KMS-11 (cell line): Measurements from ENCODE around the gene HSPA12B.

Experiments
- H2AFZ ChIP-seq: fragments of 200-600 bp; sonication (generic); 2 replicates; pipeline ENCODE4 v1.6.1; 2016; ENCODE audit warnings: antibody characterized with exemption, mixed run types, low read depth
- H3K27ac ChIP-seq: fragments of 200-600 bp; sonication (generic); 2 replicates; pipeline ENCODE4 v1.6.1; 2016; ENCODE audit warnings: mild to moderate bottlenecking, mixed run types
- H3K27me3 ChIP-seq: fragments of 200-600 bp; sonication (generic); 2 replicates; pipeline ENCODE4 v1.6.1; 2017; ENCODE audit warnings: mild to moderate bottlenecking, low read depth, mixed run types, moderate library complexity; ENCODE audit not compliant: insufficient read depth
- H3K36me3 ChIP-seq: fragments of 200-600 bp; sonication (generic); 2 replicates; pipeline ENCODE4 v1.6.1; 2017; ENCODE audit warnings: mild to moderate bottlenecking, mixed run types; ENCODE audit not compliant: insufficient read depth
- H3K4me1 ChIP-seq: fragments of 200-600 bp; sonication (generic); 2 replicates; pipeline ENCODE4 v1.6.1; 2016; ENCODE audit warnings: mild to moderate bottlenecking, low read depth, mixed run types; ENCODE audit not compliant: poor library complexity, severe bottlenecking
- H3K4me2 ChIP-seq: fragments of 200-600 bp; sonication (generic); 2 replicates; pipeline ENCODE4 v1.7.0; 2016; ENCODE audit warnings: mild to moderate bottlenecking, mixed run types
- H3K4me3 ChIP-seq: fragments of 200-600 bp; sonication (generic); IDR thresholded peaks from 2 replicates; pipeline ENCODE4 v1.6.1; 2017; ENCODE audit warnings: low read depth, low read length, mixed read lengths; ENCODE audit not compliant: insufficient read depth
- H3K79me2 ChIP-seq: fragments of 200-600 bp; sonication (generic); 2 replicates; pipeline ENCODE4 v1.6.1; 2016; ENCODE audit warnings: low read depth, mixed run types; ENCODE audit not compliant: insufficient read depth
- H3K9ac ChIP-seq: fragments of 200-600 bp; sonication (generic); 2 replicates; pipeline ENCODE4 v1.6.1; 2016; ENCODE audit warnings: mild to moderate bottlenecking, mixed run types
- H4K20me1 ChIP-seq: fragments of 200-600 bp; sonication (generic); 2 replicates; pipeline ENCODE4 v1.6.1; 2016; ENCODE audit warnings: mild to moderate bottlenecking, mixed run types; ENCODE audit not compliant: insufficient read depth
- TF ChIP-seq, protein P1 (sequence below): fragments of 200-600 bp; sonication (generic); conservative IDR thresholded peaks from 2 replicates; pipeline ENCODE4 v1.6.1; 2017; ENCODE audit warnings: low read depth, mild to moderate bottlenecking, antibody characterized with exemption, low read length, moderate library complexity, mixed read lengths

Gene HSPA12B

DNA sequence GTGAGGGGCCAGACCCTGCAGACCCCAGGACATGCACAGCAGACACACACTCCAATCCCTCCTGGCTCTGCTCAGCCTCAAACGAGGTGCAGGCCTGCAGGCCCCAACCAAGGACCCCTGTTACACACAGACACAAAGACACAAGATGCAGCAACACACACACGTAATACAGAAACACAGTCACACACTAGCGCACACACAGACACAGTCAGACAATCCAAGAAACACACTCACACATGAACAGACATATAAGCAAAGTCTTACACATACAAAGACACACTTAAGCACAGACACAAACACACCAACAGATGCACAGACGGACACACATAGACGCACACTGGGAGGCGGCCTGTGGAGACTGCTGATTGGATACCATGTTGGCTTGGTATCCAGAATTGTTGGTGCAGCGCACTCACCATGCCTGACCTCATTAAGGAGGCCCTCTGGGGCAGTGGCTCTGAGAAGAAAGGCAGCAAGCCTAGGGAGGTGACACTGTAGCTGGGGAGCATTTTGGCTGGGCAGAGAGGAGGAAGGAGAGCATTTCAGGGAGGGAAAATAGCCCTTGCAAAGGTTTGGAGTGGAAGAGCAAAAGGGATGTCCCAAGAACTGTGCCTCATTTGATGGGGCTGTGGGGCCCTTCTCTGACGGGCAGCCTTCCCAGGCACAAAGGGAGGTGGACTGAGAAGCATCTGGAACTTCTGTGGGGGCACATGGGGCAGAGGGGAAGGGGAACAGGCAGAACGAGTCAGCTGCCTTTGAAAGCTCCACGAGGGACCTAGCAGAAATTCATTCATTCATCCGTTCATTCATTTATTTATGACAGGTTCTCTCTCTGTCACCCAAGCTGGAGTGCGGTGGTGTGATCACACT is 1.4 kb upstream of the HSPA12B start:
- Histone ChIP-seq H3K79me2 (no peaks in the 10 kb centered on the region), H3K27ac (no peak overlapping the region), H2AFZ (no peak overlapping the region), H3K4me1 (no peaks in the 10 kb centered on the region), H3K9ac (no peak overlapping the region), H3K4me3 (no peak overlapping the region), H3K4me2 (no peak overlapping the region), H4K20me1 (no peaks in the 10 kb centered on the region), H3K27me3 (no peaks in the 10 kb centered on the region), H3K36me3 (no peaks in the 10 kb centered on the region)
- TF ChIP-seq, protein P1, sequence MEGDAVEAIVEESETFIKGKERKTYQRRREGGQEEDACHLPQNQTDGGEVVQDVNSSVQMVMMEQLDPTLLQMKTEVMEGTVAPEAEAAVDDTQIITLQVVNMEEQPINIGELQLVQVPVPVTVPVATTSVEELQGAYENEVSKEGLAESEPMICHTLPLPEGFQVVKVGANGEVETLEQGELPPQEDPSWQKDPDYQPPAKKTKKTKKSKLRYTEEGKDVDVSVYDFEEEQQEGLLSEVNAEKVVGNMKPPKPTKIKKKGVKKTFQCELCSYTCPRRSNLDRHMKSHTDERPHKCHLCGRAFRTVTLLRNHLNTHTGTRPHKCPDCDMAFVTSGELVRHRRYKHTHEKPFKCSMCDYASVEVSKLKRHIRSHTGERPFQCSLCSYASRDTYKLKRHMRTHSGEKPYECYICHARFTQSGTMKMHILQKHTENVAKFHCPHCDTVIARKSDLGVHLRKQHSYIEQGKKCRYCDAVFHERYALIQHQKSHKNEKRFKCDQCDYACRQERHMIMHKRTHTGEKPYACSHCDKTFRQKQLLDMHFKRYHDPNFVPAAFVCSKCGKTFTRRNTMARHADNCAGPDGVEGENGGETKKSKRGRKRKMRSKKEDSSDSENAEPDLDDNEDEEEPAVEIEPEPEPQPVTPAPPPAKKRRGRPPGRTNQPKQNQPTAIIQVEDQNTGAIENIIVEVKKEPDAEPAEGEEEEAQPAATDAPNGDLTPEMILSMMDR: no peak

DNA sequence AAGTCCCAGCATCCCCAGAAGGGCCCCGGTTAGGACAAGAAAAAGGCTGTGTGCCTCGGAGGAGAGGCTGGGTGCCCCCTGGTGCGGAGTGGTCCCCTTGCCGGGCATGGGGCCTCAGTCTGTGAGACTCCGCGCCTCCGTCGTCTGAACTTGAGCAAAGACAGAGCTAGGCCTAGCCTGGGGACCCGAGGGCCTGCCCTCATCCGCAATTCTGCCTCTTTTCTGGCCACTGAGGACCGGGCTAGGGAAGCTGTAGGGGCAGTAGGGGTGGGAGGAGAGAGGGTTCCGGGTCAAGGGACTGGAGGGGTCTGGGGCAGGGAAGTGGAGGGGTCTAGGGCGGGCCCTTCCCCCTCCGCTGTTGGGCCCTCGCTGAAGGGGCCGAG is 550 bp upstream of the HSPA12B start:
- H3K9ac ChIP-seq: no peak overlapping the region
- no peaks in the 10 kb centered on the region for H4K20me1 ChIP-seq
- TF ChIP-seq, protein P1: no peak
- no peak overlapping the region for H2AFZ ChIP-seq
- H3K79me2 ChIP-seq: no peaks in the 10 kb centered on the region
- H3K4me3 ChIP-seq: no peak overlapping the region
- H3K36me3 ChIP-seq: no peaks in the 10 kb centered on the region
- H3K4me2 ChIP-seq: no peak overlapping the region
- H3K27ac ChIP-seq: no peak overlapping the region
- no peaks in the 10 kb centered on the region for H3K4me1 ChIP-seq
- H3K27me3 ChIP-seq: no peaks in the 10 kb centered on the region

DNA sequence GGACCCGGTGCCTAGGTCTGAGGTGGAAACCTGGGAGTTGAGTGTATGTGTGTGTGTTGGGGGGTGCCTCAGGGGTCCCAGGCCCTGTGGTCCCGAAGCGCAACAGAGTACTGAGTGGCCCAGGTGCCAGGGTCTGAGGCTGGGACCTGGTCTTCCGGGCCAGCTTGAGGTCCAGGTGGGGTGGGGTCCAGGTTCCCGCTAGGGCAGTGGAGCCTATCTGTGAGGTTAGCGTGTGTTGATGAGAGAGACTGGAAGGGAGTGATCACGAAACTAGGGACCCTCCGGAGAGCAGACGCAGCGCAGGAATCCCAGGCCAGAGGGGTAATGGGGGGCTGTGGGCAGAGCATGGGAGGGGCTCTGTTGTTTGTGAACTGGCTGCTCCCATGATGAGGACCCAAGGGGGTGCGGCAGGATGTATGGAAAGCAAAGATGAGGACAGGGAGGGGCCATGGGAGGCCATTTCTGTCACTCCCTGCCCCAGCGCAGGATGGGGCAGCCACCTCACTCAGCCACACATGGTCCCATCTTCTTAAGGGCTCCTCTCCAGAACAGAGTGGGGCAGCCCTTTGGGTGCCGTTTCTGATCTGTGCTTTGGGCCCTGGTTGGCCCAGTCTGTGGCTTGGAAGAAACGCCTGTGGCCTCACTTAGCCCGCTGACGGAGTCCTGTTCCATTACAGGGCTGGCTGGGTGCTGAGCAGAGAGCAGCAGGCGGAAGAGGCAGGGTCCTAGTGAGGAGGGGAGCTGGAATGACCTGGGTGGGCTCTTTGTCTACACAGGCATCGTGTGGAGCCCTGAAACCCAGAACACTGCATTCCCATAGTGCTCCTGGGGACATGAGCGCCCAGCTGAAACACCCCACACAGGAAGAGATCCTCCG is 872 bp downstream of the HSPA12B start:
- Histone ChIP-seq H3K4me2 (no peak overlapping the region), H3K27me3 (no peaks in the 10 kb centered on the region), H3K79me2 (no peaks in the 10 kb centered on the region), H3K4me1 (no peaks in the 10 kb centered on the region), H4K20me1 (no peaks in the 10 kb centered on the region), H2AFZ (no peak overlapping the region), H3K4me3 (no peak overlapping the region), H3K27ac (no peak overlapping the region), H3K9ac (no peak overlapping the region), H3K36me3 (no peaks in the 10 kb centered on the region)
- TF ChIP-seq, protein P1: no peak

DNA sequence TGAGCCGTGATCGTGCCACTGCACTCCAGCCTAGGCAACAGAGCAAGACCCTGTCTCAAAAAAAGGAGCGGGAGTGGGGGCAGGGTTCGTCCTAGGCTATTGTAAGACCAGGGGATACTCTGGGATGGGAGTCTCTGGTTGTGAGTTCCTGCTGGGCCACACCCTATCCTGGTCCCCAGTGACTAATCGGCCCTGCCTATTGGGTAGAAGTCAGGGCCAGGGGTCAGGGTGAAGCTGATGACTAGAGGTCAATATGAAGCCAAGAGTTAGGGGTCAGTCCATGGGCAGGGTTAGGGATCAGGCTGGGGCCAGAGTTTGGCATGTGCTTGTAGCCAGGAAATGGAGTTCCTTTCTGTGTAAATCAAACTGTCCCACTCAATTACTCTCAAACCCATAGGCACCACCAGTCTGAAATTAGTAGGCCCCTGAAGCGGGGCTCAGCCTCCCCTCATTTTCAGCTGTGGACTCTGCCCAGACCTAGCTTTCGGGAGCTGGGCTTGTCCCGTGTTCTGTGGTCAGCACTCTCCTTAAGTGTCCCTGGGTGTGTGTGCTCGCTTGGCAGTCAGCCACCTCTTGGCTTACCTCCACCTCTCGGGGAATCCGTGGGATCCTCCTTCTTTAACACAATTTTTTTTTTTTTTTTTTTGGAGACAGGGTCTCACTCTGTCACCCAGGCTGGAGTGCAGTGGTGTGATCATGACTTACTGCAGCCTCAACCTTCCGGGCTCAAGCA is 1.8 kb downstream of the HSPA12B start:
- H3K4me3 ChIP-seq: no peak overlapping the region
- no peak overlapping the region for H3K4me2 ChIP-seq
- H3K27me3 ChIP-seq: no peaks in the 10 kb centered on the region
- no peaks in the 10 kb centered on the region for H4K20me1 ChIP-seq
- no peaks in the 10 kb centered on the region for H3K4me1 ChIP-seq
- no peak overlapping the region for H2AFZ ChIP-seq
- TF ChIP-seq, protein P1: no peak
- H3K27ac ChIP-seq: no peak overlapping the region
- H3K79me2 ChIP-seq: no peaks in the 10 kb centered on the region
- H3K9ac ChIP-seq: no peak overlapping the region
- no peaks in the 10 kb centered on the region for H3K36me3 ChIP-seq
